H1 (cell line): ENCODE measurements around the gene AP3S1. TPM values are rescaled to one million over a fixed set of nuclear protein-coding genes. Genes with fewer than 3 reads are reported as not detected.

Experiments
- CTCF ChIA-PET: fragments of 300-600 bp; sonication (Branson Sonifier 250); formaldehyde crosslinking; loops from one replicate; lab custom pipeline; 2021; ENCODE audit not compliant: partially characterized antibody; lab: Charles Lee
- POLR2A ChIA-PET: fragments of 300-600 bp; sonication (Branson Sonifier 250); formaldehyde crosslinking; loops from one replicate; lab custom pipeline; 2021; ENCODE audit warnings: inconsistent platforms; ENCODE audit not compliant: partially characterized antibody; lab: Charles Lee
- DNase-seq, 2 experiments: peaks; one replicate each; pipeline versions ENCODE4 v3.0.0 to v3.0.0-alpha.2; 2010 to 2022; ENCODE audit warnings: low spot score in 2 of 2, low read depth in 1 of 2, mixed read lengths in 1 of 2
- FAIRE-seq: peaks from 2 replicates; lab custom pipeline; 2011; peaks lifted over from hg19 to GRCh38; lab: Jason Lieb, UNC
- H2AFZ ChIP-seq: 2 replicates; pipeline ENCODE4 v1.8.1; 2012; ENCODE audit warnings: low read length, inconsistent platforms
- H2AK5ac ChIP-seq: 2 replicates; pipeline ENCODE4 v1.6.1; 2013; ENCODE audit warnings: low read depth, low read length
- H2BK120ac ChIP-seq: replicated peaks from 2 replicates; pipeline ENCODE3; 2013; ENCODE audit warnings: low read depth, low read length, inconsistent platforms
- H2BK12ac ChIP-seq: 2 replicates; pipeline ENCODE4 v1.6.1; 2013; ENCODE audit warnings: low read depth, low read length
- H2BK15ac ChIP-seq: 2 replicates; pipeline ENCODE4 v1.6.1; 2013; ENCODE audit warnings: low read length
- H2BK20ac ChIP-seq: 2 replicates; pipeline ENCODE4 v1.6.1; 2013; ENCODE audit warnings: low read length
- H2BK5ac ChIP-seq: 2 replicates; pipeline ENCODE4 v1.6.1; 2013; ENCODE audit warnings: low read depth, low read length
- H3K14ac ChIP-seq: 2 replicates; pipeline ENCODE4 v1.6.1; 2013; ENCODE audit warnings: inconsistent platforms; ENCODE audit not compliant: insufficient read length
- H3K18ac ChIP-seq: 2 replicates; pipeline ENCODE4 v1.6.1; 2013; ENCODE audit warnings: low read length; ENCODE audit errors: extremely low read depth
- H3K23ac ChIP-seq: 2 replicates; pipeline ENCODE4 v1.6.1; 2013; ENCODE audit warnings: inconsistent platforms; ENCODE audit not compliant: insufficient read length
- H3K23me2 ChIP-seq: 2 replicates; pipeline ENCODE4 v1.6.1; 2013; ENCODE audit warnings: low read depth, low read length
- H3K27ac ChIP-seq: 2 replicates; pipeline ENCODE4 v1.6.1; 2011; ENCODE audit warnings: low read depth, low read length, inconsistent platforms
- H3K27me3 ChIP-seq, 4 experiments: replicated peaks in 1 of 4; 1 replicate in 1 of 4; 2 replicates in 3 of 4; pipeline versions ENCODE4 v1.6.1 to v1.8.1; 2011 to 2013; ENCODE audit warnings: low read length in 3 of 4, mild to moderate bottlenecking in 3 of 4, inconsistent platforms in 2 of 4, mixed read lengths in 2 of 4, moderate library complexity in 1 of 4; ENCODE audit not compliant: control insufficient read depth in 3 of 4, insufficient read depth in 3 of 4; ENCODE audit errors: extremely low read depth in 1 of 4
- H3K36me3 ChIP-seq, 4 experiments: 2 replicates each; pipeline versions ENCODE4 v1.6.1 to v1.8.1; 2011 to 2013; ENCODE audit warnings: mild to moderate bottlenecking in 4 of 4, low read length in 3 of 4, moderate library complexity in 2 of 4, control low read depth in 1 of 4, inconsistent platforms in 1 of 4; ENCODE audit not compliant: insufficient read depth in 4 of 4, control insufficient read depth in 2 of 4
- H3K4ac ChIP-seq: replicated peaks from 2 replicates; pipeline ENCODE3; 2013; ENCODE audit warnings: low read length, low read depth, mixed read lengths, inconsistent platforms; ENCODE audit not compliant: insufficient read length
- H3K4me1 ChIP-seq, 4 experiments: replicated peaks in 1 of 4; 1 replicate in 1 of 4; 2 replicates in 3 of 4; pipeline versions ENCODE4 v1.6.1 to v1.8.1; 2011 to 2013; ENCODE audit warnings: low read length in 3 of 4, inconsistent platforms in 2 of 4, mixed read lengths in 1 of 4; ENCODE audit not compliant: insufficient read depth in 4 of 4, control insufficient read depth in 3 of 4
- H3K4me2 ChIP-seq, 2 experiments: 2 replicates each; pipeline versions ENCODE4 v1.6.1 to v1.8.1; 2011 to 2013; ENCODE audit warnings: low read depth in 2 of 2, low read length in 2 of 2, control low read depth in 1 of 2, inconsistent platforms in 1 of 2, mild to moderate bottlenecking in 1 of 2; ENCODE audit not compliant: insufficient read depth in 1 of 2
- H3K4me3 ChIP-seq, 4 experiments: fragments of 200-600, 300-600 bp in 1 of 4; sonication (generic), shearing (Covaris generic), sonication (Bioruptor Twin) in 1 of 4; 2 replicates each; pipeline versions ENCODE4 v1.5.1 to v1.8.1; 2011 to 2016; ENCODE audit warnings: low read length in 4 of 4, low read depth in 3 of 4, control low read depth in 2 of 4, inconsistent platforms in 2 of 4, mild to moderate bottlenecking in 2 of 4, mixed read lengths in 1 of 4, moderate library complexity in 1 of 4; ENCODE audit not compliant: insufficient read depth in 2 of 4; ENCODE audit errors: extremely low read depth in 1 of 4
- H3K56ac ChIP-seq: replicated peaks from 2 replicates; pipeline ENCODE3; 2013; ENCODE audit warnings: low read depth, mild to moderate bottlenecking, mixed read lengths, low read length, inconsistent platforms; ENCODE audit not compliant: insufficient read length
- H3K79me1 ChIP-seq: 2 replicates; pipeline ENCODE4 v1.6.1; 2013; ENCODE audit warnings: low read depth, low read length, control low read depth
- H3K79me2 ChIP-seq, 2 experiments: 2 replicates each; pipeline versions ENCODE4 v1.6.1 to v1.8.1; 2012 to 2013; ENCODE audit warnings: low read length in 2 of 2, mild to moderate bottlenecking in 2 of 2, inconsistent platforms in 1 of 2; ENCODE audit not compliant: insufficient read depth in 2 of 2, control insufficient read depth in 1 of 2
- H3K9ac ChIP-seq, 4 experiments: replicated peaks in 1 of 4; 1 replicate in 1 of 4; 2 replicates in 3 of 4; pipeline versions ENCODE4 v1.6.1 to v1.8.1; 2011 to 2013; ENCODE audit warnings: low read depth in 3 of 4, low read length in 3 of 4, control low read depth in 2 of 4, mild to moderate bottlenecking in 2 of 4, moderate library complexity in 2 of 4, inconsistent platforms in 1 of 4; ENCODE audit errors: extremely low read depth in 1 of 4
- H3K9me3 ChIP-seq, 2 experiments: 2 replicates each; pipeline versions ENCODE4 v1.6.1 to v1.8.1; 2012 to 2013; ENCODE audit warnings: mild to moderate bottlenecking in 2 of 2, moderate library complexity in 2 of 2, control low read depth in 1 of 2, inconsistent platforms in 1 of 2, low read depth in 1 of 2, low read length in 1 of 2, mixed read lengths in 1 of 2; ENCODE audit not compliant: insufficient read depth in 2 of 2
- H4K20me1 ChIP-seq, 2 experiments: replicated peaks in 1 of 2; 2 replicates each; pipeline versions ENCODE3 to v1.8.1; 2011 to 2013; ENCODE audit warnings: inconsistent platforms in 2 of 2, low read length in 2 of 2, mild to moderate bottlenecking in 1 of 2; ENCODE audit not compliant: insufficient read depth in 2 of 2, control insufficient read depth in 1 of 2
- H4K5ac ChIP-seq: 2 replicates; pipeline ENCODE4 v1.6.1; 2013; ENCODE audit warnings: low read length, low read depth, mixed read lengths, inconsistent platforms; ENCODE audit not compliant: insufficient read length
- H4K8ac ChIP-seq: 2 replicates; pipeline ENCODE4 v1.8.0; 2013; ENCODE audit warnings: mild to moderate bottlenecking, moderate library complexity, low read length, inconsistent platforms; ENCODE audit not compliant: insufficient read depth; ENCODE audit errors: extremely low read depth
- H4K91ac ChIP-seq: replicated peaks from 2 replicates; pipeline ENCODE3; 2013; ENCODE audit warnings: low read length, mixed read lengths, inconsistent platforms; ENCODE audit not compliant: insufficient read length
- HDAC2 ChIP-seq, 2 experiments: fragments of 300-600 bp in 1 of 2; sonication (generic) in 1 of 2; IDR thresholded peaks; 2 replicates each; pipeline ENCODE4 v1.6.1; 2011 to 2012; ENCODE audit warnings: low read depth in 2 of 2, low read length in 2 of 2, mild to moderate bottlenecking in 2 of 2, moderate library complexity in 2 of 2, borderline replicate concordance in 1 of 2, inconsistent platforms in 1 of 2
- HDAC6 ChIP-seq: IDR thresholded peaks from one replicate; pipeline ENCODE4 v1.7.1; 2012; ENCODE audit warnings: low read depth, mild to moderate bottlenecking, inconsistent platforms, low read length, moderate library complexity
- NANOG ChIP-seq: IDR thresholded peaks from 2 replicates; pipeline ENCODE4 v1.6.1; 2011; ENCODE audit warnings: low read length, low read depth, mild to moderate bottlenecking, inconsistent platforms; ENCODE audit not compliant: insufficient read depth, poor library complexity, severe bottlenecking
- POU5F1 ChIP-seq: IDR thresholded peaks from 2 replicates; pipeline ENCODE4 v1.6.1; 2011; ENCODE audit warnings: low read depth, mild to moderate bottlenecking, low read length, moderate library complexity
- SIRT6 ChIP-seq: IDR thresholded peaks from one replicate; pipeline ENCODE4 v1.7.1; 2012; ENCODE audit warnings: low read length, inconsistent platforms
- SUZ12 ChIP-seq: fragments of 200-600 bp; sonication (generic); IDR thresholded peaks from 2 replicates; pipeline ENCODE4 v1.6.1; 2012; ENCODE audit warnings: mild to moderate bottlenecking, inconsistent platforms, low read length, moderate library complexity, mixed read lengths
- WGBS, 2 experiments: shearing (Covaris generic) in 1 of 2; methylation state at CpG; one replicate each; pipeline versions ENCODE4 v1.1.6 to v1.1.7; 2013 to 2015; ENCODE audit warnings: low lambda C conversion rate in 2 of 2, mixed read lengths in 2 of 2, inconsistent platforms in 1 of 2, low coverage in 1 of 2, missing lambda C conversion rate in 1 of 2; ENCODE audit not compliant: insufficient replicate concordance in 2 of 2, insufficient coverage in 1 of 2, insufficient read length in 1 of 2; ENCODE audit errors: extremely low coverage in 1 of 2, missing lambda C conversion rate in 1 of 2; 5-methylcytosine and 5-hydroxymethylcytosine counted together
- polyA plus RNA-seq, 7 experiments: library from polyadenylated mRNA; depleted of rRNA in 3 of 7; stranded (reverse) in 5 of 7; unstranded in 2 of 7; fragments of >200 nt in 5 of 7; fragments of 200-250 nt in 2 of 7; gene quantifications; 1 replicate in 5 of 7; 2 replicates in 1 of 7; 4 replicates in 1 of 7; pipeline versions ENCODE4 v1.2.1 to v1.2.3, GENCODE V29; 2011 to 2013; ENCODE audit warnings: missing spikeins in 2 of 7, mixed read lengths in 2 of 7
- total RNA-seq: library from RNA; stranded (reverse); fragmentation: NEBNext Ultra II Directional; extraction: Animal tissue kit (Norgen Biotek cat#: 25700); gene quantifications from 2 replicates; pipeline ENCODE4 v1.2.1, GENCODE V29; 2021

Gene AP3S1
- total and polyA plus RNA-seq, 2 of the 8 experiments (the other 6 are each of a cell fraction or from before 2014, with no cell fraction given) = 26.6 to 72.7 TPM

- FAIRE-seq = no peak
- Histone ChIP-seq H3K79me1 (no peaks in the 10 kb centered on the region), H3K9me3 (no peaks in the 10 kb centered on the region), H3K27me3 (no peaks in the 10 kb centered on the region; a peak in 1 of 7 replicates), H2BK120ac (no peak overlapping the region), H3K23me2 (no peaks in the 10 kb centered on the region), H3K79me2 (no peaks in the 10 kb centered on the region), H3K9ac (no peak overlapping the region), H2BK20ac (no peak overlapping the region), H4K20me1 (no peaks in the 10 kb centered on the region), H2AK5ac (no peak overlapping the region), H3K23ac (no peak overlapping the region), H2AFZ (no peak overlapping the region), H4K5ac (no peak overlapping the region), H3K27ac (no peak overlapping the region), H3K36me3 (no peaks in the 10 kb centered on the region), H3K4me3 (no peak overlapping the region), H4K91ac (no peak overlapping the region), H2BK15ac (no peak overlapping the region), H2BK5ac (no peak overlapping the region), H3K18ac (no peak overlapping the region), H3K4me2 (no peak overlapping the region), H3K4me1 (no peaks in the 10 kb centered on the region), H4K8ac (no peak overlapping the region), H3K56ac (no peak overlapping the region), H2BK12ac (no peak overlapping the region), H3K4ac (no peak overlapping the region), H3K14ac (no peak overlapping the region)
- 72% methylated on average over 2 of the region's 2 CpGs; no CpG with 5 or more reads in 1 of the 2 experiments for WGBS, 2 experiments
- ChIA-PET POLR2A (no interaction called here), CTCF (no interaction called here)
- DNase-seq = no peak
- TF ChIP-seq SUZ12 = no peak
- TF ChIP-seq NANOG = no peak
- TF ChIP-seq HDAC2 (IDR thresholded peaks at IDR 0.05; ENCODE audit: borderline replicate concordance in 1 of 2, low read depth in 2 of 2, low read length in 2 of 2) = no peak
- no peak for TF ChIP-seq HDAC6
- TF ChIP-seq POU5F1 = no peak
- no peak for TF ChIP-seq SIRT6
Observed at GRCh38 chr5:115907177-115907576, 65.4 kb downstream of the AP3S1 start.
